Epithelial cell of proximal tubule (primary cell): ENCODE data around the gene IL1A. TPM values are rescaled to one million over a fixed set of nuclear protein-coding genes. Genes with fewer than 3 reads are reported as not detected.

Experiments
- DNase-seq: peaks from one replicate; pipeline ENCODE4 v3.0.0-alpha.2; 2011; ENCODE audit warnings: low read depth
- H3K4me3 ChIP-seq: 2 replicates; pipeline ENCODE4 v1.5.1; 2011; ENCODE audit warnings: low read depth, mild to moderate bottlenecking, low read length
- total RNA-seq: library from RNA; depleted of rRNA; stranded (reverse); fragments of >200 nt; gene quantifications from 2 replicates; pipeline ENCODE4 v1.2.3, GENCODE V29; 2015
- TF ChIP-seq, protein P1 (sequence below): conservative IDR thresholded peaks from 2 replicates; pipeline ENCODE4 v1.5.1; 2012; ENCODE audit warnings: low read depth, mild to moderate bottlenecking, low read length

IL1A gene
- total RNA-seq, 1 donor from 2014 or later, result 1.4 TPM

- TF ChIP-seq, protein P1, sequence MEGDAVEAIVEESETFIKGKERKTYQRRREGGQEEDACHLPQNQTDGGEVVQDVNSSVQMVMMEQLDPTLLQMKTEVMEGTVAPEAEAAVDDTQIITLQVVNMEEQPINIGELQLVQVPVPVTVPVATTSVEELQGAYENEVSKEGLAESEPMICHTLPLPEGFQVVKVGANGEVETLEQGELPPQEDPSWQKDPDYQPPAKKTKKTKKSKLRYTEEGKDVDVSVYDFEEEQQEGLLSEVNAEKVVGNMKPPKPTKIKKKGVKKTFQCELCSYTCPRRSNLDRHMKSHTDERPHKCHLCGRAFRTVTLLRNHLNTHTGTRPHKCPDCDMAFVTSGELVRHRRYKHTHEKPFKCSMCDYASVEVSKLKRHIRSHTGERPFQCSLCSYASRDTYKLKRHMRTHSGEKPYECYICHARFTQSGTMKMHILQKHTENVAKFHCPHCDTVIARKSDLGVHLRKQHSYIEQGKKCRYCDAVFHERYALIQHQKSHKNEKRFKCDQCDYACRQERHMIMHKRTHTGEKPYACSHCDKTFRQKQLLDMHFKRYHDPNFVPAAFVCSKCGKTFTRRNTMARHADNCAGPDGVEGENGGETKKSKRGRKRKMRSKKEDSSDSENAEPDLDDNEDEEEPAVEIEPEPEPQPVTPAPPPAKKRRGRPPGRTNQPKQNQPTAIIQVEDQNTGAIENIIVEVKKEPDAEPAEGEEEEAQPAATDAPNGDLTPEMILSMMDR, result no peak
- no peak overlapping the region for H3K4me3 ChIP-seq
Observed at GRCh38 chr2:112762276-112762675, 22.0 kb downstream of the IL1A start.

DNA sequence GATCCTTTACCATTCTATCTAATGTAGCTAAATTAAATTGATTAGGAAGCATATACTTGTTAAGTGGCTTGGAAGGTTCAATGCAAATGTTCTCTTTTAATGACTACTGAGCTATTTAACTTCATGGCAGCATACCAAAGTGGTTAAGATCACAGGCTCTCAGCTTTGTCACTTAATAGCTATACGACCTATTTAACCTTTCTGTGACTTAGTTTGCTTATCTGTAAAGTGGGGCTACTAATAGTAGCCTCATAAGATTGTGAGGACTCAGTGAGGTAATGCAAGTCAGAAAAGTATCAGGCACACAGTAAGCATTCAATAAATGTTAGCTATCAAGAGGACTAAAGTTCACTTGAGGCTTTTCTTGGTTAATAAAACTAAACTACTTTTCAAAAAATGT, 24.1 kb downstream of the IL1A start:
- TF ChIP-seq, protein P1, result no peak
- DNase-seq, result no peak
- no peak overlapping the region for H3K4me3 ChIP-seq

More at GRCh38 chr2:112762276-112762675, 22.0 kb downstream of the IL1A start:
- no peak for DNase-seq

DNA sequence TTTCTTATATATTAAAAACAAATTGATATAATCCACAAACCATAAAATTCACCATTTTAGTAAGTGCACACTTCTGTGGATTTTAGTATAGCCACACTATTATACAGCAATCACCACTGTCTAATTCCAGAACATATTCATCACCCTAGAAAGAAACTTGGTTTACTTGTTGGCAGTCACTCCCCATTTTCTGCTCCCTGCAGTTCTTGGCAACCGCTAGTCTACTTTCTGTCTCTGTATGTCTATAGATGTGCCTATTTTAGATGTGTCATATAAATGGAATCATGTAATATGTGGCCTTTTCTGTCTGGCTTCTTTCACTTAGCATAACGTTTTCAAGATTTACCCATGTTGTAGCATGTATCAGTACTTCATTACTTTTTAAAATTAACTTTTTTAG, 25.6 kb downstream of the IL1A start:
- TF ChIP-seq, protein P1, result no peak
- DNase-seq, result no peak
- no peak overlapping the region for H3K4me3 ChIP-seq

DNA sequence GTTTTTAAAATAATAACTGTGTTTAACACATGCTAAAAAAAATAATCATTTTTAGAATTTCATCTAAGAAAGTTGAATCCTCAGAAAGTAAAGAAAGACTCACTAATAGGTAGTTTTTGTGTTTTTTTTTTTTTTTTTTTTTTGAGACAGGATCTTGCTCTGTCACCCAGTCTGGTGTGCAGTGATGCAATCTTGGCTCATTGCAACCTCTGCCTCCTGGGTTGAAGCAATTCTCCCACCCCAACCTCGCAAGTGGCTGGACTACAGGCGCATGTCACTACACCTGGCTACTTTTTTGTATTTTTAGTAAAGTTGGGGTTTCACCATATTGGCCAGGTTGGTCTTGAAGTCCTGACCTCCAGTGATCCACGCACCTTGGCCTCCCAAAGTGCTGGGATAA, 27.0 kb downstream of the IL1A start:
- DNase-seq, result no peak
- no peak overlapping the region for H3K4me3 ChIP-seq
- TF ChIP-seq, protein P1, result no peak

DNA sequence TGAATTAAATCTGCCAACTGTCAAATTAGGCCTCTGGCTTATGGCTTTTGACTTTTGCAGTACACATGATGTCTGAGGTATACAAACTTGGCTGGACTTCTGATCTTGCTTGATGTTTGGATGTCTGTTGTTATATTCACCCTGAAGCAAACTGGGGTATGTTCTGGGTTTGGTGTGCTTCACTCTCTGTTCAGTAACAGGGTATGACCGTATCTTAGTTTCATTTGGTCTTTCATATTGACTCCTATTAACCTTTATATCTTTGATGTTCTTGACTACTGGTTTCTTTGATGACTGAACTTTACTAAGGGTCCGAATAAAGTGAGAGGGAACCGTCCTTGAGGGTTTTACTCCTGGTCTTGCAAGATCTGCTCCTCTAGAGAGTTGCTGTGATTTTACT, 28.1 kb downstream of the IL1A start:
- TF ChIP-seq, protein P1, result no peak
- H3K4me3 ChIP-seq, result no peak overlapping the region
- no peak for DNase-seq

- TF ChIP-seq, protein P1, result no peak
- no peak overlapping the region for H3K4me3 ChIP-seq
- no peak for DNase-seq
Observed at GRCh38 chr2:112755444-112755843, 28.8 kb downstream of the IL1A start.

DNA sequence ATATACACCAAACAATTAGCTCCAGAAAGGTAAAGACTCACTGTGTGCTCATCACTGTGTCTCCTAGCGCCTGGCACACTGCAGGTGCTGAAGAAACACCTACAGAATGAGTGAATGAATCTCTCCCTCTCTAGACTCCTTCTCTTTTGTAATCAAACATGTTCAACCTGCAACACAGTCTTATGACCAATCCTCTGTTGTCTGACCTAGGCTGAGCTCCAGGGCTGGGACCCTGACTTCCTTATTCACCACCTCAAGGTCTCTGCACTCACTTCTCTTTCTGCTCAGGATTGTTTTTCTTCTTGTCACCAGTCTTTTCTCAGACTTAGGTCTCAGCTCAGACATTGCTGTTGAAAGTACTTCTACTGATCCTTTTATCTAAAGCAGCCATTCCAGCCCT, 29.7 kb downstream of the IL1A start:
- no peak overlapping the region for H3K4me3 ChIP-seq
- TF ChIP-seq, protein P1, result no peak
- DNase-seq, result no peak
